ENCODE data around the gene PARP16.
"Not testable (repeated sequence)": the region's sequence is repeated elsewhere in the genome, so short reads cannot be mapped to it uniquely, and the experiment has no call there.

Gene PARP16

DNA sequence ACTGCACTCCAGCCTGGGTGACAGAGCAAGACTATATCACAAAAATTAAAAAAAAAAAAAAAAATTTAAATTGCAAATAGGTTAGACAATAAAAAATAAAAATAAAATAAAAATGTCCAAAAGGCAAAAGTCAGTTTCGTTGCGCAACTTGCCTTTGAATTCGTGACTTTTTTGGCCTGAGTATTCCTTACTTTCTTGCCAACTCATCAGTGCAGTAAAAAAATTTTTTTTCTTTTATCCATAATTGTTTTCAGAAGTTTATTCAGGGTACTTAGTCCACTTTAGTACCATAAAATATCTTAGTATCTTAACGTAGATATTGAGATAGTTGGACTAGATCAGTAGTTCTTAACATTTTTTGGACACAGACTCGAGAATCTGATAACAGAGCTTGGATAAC, 53.0 kb downstream of the PARP16 start:
- no peak for DNase-seq (ENCODE audit: low spot score)

DNA sequence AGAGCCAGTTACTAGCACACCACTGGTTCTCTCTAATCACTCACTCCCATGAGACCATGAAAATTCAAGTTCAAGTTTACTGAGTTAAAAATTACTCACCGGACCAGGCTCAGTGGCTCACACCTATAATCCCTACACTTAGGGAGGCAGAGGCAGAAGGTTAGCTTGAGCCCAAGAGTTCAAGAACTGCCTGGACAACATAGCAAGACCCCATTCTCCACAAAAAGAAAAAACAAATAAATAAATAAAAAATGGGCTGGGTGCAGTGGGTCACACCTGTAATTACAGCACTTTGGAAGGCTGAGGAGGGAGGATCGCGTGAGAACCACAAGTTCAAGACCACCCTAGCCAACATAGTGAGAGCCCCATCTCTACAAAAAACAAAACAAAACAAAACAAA, 54.2 kb downstream of the PARP16 start:
- DNase-seq (ENCODE audit: low spot score), result no peak

DNA sequence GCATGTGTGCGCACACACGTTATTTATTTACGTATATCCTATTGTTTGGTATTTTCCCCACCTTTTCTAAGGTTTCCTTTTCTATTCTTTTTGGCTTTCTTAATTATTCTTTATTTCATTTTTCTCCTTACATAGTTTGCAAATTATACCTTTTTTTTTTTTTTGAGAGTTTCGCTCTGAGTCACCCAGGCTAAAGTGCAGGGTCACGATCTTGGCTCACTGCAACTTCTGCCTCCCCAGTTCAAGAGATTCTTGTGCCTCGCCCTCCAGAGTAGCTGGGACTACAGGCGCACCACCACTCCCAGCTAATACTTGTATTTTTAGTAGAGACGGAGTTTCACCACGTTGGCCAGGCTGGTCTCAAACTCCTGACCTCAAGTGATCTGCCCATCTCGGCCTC, 55.4 kb downstream of the PARP16 start:
- no peak for DNase-seq (ENCODE audit: low spot score)

DNA sequence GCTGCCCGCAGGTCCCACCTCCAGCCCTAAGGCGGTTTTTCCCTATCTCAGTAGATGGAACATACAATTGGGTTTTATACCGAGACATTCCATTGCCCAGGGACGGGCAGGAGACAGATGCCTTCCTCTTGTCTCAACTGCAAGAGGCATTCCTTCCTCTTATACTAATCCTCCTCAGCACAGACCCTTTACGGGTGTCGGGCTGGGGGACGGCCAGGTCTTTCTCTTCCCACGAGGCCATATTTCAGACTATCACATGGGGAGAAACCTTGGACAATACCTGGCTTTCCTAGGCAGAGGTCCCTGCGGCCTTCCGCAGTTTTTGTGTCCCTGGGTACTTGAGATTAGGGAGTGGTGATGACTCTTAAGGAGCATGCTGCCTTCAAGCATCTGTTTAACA, 59.8 kb downstream of the PARP16 start:
- not testable (repeated sequence) for DNase-seq (ENCODE audit: low spot score)

DNA sequence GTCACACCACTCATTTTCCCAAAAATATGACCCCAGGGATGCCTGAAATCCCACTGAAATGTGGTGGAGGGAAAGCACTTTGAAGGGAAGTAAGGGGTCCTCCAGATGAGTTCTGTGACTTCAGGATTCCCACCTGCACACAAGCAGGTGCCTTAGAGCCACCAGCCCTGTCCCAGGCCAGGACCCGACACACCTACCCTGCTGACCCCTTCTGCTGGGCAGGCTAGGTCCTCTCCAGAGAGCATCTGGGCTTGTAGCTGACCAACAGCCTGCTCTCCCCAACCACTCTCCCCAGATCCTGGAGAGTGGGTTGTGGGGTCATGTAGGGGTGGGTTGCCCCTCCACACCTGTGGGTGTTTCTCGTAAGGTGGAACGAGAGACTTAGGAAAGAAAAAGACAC, 60.5 kb downstream of the PARP16 start:
- peak; percentile 22 for DNase-seq (ENCODE audit: low spot score)

DNA sequence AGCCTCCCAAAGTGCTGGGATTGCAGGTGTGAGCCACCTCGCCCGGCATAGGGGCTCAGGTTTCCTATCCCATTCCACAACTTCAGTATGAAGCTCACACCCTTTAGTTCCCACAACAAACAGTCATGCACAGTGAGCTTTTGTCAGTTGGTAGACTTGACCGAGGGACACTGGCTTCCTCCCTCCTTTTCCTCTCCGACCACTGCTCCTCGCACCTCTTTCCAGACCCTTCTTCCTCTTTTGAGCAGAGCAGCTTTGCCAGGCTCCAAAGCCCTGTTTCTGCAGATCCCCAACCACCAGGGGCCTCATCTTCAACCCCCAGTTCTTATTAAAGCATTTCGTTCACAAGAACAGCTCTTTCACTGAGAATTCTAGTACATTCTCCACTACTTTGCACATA, 62.7 kb downstream of the PARP16 start:
- DNase-seq (ENCODE audit: low spot score), result peak; percentile 8

DNA sequence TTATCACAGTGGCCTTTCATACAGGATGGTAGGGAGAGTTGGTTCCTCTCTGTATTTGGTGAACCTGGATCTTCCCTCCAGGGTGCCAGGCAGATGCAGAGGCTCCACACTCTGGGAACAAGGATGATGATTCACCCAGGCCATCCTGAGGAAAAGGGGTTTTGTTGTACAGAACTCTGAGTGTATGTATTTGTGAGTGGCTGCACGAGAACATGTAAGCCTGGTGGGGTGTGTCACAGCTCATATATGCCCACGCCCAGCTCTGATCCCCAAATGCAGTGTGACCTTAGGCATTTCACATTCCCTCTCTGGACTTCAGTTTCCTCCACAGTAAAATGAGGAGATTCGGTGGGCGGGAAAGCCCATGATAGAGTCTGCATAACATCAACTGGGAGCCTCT, 63.8 kb downstream of the PARP16 start:
- DNase-seq (ENCODE audit: low spot score), result peak; percentile 4

DNA sequence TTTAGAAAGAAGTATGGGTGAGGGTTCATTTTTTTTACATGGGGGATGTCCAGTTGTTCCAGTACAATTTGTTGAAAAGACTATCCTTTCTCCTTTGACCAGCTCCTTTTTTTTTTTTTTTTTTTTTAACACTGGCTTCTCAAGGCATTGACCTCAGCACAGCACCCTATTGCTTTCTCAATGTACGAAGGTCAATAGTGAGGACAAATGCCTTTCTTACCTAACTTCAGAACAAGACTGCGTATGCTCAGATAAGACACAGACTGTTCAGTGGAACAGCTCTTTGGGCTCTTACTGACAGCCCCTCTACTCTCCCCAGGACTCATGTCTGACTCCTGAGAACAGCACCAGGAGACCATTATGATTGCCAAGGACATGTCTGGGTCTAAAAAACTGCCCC, 65.0 kb downstream of the PARP16 start:
- DNase-seq (ENCODE audit: low spot score), result peak; percentile 5

DNA sequence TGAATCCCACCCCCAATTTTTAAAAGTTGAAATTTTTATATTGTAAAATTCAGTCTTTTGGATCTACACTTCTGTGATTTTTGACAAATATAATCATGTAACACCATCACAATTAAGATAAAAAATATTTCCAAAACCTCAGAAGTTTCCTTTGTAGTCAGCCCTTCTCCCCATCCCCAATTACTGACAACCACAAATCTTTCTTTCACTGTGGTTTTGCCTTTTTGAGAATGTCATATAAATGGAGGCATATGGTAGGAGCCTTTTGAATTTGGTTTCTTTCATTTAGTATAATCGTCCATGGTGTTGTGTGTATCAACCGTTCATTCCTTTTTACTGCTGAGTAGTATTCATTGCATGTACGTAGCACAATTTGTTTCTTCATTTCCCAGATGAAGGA, 67.5 kb downstream of the PARP16 start:
- DNase-seq (ENCODE audit: low spot score), result no peak

DNA sequence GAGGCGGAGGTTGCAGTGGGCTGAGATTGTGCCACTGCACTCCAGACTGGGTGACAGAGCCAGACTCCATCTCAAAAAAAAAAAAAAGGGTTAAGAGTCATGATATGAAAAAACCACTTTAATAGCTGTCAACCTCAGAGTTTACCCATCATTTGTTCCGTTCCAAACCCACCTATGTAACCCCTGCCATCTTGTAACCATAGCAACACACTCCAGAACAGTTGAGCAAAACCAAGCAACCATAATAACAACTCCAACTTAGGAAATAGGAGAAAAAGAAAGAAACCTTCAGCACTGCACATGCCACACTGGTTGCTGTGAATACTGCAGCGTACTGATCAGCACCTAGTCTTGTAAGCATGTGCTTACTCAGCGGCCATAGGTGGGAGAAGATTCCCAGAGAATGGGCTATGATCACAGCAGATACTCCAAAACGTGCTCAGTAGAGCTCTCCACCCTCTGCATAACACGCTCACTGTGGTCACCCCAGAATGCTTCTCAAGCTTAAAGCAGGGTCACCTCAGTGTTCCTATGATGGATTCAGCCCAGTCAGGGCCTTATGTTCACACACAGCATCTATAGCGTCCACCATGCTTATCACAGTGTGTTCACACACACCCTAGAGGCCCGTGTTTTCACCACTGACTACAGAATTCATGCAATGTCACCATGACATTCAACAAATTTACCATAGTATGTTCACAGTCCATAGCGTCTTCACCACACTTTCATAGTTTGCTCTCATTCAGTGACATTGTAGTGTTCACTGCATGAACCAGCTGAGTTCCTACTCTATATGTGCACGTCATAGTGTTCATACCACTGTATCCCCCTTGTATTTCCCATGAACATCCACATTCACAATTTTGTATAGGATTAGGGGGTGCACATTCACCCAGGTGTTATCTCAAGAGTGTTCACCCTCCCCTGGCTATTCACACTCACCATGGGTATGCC, 68.9 kb downstream of the PARP16 start:
- DNase-seq (ENCODE audit: low spot score), result no peak

DNA sequence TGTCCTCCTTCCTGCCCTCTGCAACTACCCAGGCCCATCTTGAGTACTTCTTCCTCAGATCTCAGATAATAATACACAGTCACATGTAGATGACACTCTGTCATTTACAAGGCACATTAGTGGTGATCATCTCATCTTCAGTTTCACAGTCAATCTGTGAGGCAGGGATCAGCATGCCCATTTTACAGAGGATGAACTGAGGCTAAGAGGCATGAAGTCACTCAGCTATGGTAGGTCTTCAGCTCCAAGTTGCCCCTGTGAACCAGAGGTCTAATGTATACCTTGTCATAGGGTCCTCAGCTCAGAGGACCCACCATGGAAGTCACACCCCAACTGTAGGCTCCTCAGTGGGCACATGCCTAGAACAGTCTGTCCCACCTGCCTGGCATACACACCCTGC, 71.2 kb downstream of the PARP16 start:
- no peak for DNase-seq (ENCODE audit: low spot score)

DNA sequence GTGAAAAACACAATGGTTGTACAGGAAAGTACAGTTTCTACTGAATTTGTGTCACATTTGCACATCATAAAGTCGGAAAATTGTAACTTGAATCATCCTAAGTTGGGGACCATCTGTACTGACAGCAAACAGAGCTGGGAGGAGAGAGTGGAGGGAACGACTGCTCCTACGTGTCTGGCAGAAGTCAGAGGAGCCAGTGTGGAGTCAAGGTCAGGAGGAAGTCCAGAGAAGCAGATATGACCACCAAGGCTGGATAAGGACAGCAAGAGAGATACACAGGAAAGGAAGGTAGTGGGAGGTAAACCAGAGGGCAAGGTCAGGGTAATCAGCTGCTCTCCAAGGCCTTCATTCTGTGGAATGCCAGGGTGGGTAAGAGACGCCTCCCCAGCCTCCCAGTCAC, 72.7 kb downstream of the PARP16 start:
- no peak for DNase-seq (ENCODE audit: low spot score)

DNA sequence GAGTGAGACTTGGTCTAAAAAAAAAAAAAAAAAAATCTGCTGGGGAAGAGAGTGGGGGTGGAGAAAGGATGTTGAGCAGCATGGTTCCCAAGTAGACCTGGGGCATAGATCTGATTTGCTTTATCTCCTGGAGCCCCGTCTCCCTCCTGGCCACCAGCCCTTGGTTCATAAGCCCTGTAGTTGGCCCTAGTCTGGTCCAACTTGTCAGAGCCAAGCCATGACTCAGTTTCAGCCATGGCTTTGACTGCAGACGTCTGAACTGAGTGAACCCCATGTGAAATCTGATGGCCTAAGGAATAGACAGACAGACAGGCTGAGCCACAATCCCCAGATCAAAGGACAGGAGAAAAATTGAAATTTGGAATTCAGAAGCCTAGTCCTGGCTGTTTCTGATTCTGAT, 73.4 kb downstream of the PARP16 start:
- DNase-seq (ENCODE audit: low spot score), result no peak

DNA sequence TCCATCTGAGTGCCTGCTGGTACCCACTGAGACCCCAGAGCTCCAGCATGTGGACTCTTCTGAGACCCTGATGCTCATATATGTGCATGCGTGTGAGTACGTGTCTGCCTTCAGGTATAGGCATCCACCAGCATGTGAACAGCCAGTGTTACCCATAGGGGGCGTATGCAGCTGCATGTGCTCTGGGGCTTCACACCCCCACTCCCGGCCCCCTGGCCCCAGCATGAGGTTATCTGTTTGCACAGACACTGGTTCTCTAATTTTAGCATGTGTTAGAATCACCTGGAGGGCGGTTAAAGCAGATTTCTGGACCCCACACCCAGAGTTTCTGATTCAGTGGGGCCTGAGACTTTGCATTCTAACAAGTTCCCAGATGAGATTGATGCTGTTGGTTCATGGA, 74.6 kb downstream of the PARP16 start:
- DNase-seq (ENCODE audit: low spot score), result peak; percentile 63

DNA sequence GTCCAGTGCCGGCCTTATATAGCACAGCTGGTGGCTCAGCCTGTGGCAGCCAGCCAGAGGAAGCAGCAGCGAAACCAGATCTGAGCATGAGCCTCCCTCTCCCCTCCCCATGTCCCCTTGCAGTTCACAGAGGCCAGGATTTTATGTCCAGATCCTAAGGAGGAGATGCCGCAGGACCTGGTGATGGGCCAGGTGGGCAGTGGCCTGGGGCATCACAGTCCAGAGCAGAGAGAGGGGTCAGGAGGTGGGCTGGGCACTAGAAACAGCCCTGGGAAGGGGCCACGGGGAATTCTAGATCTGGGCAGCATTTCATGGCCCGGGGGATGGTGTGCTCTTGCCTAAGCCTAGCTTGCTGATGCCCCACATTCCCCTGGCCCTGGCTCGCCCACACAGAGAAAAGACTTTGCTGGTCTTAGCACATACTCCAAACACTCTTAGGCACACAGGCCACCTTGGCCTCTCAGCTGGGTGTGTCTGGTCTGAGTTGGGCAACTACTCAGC, 75.2 kb downstream of the PARP16 start:
- DNase-seq (ENCODE audit: low spot score), result peak; percentile 38

DNA sequence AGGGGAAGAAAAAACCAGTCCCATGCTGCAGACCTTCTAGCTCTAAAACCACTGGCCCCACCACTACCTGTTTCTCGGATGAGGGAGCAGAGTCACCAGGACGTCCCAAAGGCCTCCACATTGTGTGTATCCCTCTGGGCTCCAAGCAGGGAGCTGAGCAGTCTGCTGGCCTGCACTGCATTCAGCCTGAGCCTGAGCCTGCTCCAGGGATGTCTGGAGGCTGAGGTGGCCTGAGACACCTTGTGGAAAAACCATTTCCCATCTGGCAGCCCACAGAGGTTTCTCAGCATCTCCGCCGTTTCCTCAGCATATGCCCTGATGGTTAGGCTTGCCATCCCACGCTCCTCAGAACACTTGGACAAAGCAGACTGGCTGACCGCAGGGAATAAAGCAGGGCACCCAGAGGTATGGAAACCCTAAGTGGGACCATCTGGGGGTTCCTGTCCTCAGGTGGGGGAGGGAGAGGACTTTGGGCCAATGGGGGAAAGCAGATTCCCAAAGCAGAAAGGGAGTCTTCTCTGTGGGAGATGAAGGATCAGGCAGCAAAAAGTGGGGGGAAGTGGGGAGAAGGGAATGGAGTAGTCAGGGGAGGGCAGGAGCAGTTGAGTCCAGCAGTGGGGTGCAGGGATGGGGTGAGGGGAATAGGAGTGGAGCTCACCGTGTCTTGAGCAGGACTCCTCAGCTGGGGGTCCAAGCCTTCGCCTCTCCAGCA, 75.8 kb downstream of the PARP16 start, which contains the start of gene CILP:
TSS of gene CILP (minus strand) at position 704 of the 712 bp plus-strand sequence. CDS start 1,718 bp downstream, outside the sequence.
- DNase-seq (ENCODE audit: low spot score), result no peak

DNA sequence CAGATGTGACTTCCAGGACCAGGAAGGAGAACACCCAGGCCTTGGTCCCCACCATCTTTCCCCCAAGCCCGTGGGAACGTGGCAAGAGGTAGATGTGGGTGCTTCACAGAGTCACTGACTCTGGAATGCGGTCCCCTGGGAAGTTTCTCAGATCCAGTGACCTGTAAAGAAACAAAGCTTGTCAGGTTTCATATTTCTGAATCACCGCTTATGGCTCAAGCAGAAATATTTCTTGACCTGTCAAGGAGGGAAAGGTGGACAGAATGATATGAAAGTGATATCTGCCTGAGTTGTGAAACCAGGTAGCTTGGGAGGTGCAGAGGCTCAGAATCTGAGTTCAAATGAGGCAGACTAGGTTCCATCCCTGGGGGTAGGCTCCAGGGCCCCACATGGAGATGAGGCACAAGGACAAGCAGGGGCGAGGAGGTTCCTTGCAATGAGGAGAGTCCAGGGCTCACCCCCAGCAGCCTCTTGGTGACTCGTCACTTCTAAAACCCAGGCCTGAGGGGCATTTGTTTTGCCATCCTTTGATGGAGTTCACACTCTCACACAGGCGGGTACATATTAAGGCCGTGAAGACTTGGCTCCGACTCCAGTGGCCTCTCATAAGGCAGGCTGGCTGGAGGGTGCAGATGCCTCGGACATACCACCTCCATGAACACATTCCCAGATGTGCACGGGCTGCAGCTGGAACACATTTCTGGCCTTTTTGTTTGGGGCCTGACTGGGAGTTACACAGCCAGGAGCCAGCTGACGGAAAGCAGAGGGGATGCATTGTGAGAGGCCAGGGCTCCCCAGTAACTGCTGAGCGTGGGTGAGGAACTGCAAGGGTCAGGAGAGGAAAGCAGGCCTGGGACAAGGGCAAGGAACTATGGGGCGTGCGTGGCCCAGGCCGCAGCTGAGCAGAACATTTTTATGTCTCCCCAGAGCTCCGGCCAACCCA, 76.7 kb downstream of the PARP16 start:
- no peak for DNase-seq (ENCODE audit: low spot score)

DNA sequence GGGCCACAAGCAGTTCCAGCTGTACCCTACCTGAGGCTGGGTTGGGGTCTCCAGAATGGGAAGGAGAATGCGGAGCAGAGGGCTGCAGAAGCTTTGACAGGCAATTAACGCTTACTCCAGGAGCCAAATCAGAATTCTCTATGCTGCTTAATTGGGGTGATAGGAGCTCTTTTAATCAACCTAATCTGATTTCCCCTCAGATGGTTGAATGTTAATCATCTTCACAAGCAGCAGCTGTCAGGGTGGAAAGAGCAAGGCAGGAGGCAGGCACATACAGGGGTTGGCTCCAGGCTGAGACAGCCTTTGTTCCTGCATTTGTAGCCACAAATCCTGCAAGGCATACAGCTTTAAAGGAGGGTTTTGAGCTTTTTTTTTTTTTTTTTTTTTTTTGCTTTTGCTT, 78.0 kb downstream of the PARP16 start:
- DNase-seq (ENCODE audit: low spot score), result peak; percentile 81
